Measurements from ENCODE around the gene NDUFAB1.

GRCh38 chr16:23561586-23561985 is 34.5 kb downstream of the NDUFAB1 start:
- no peak for TF ChIP-seq NFIC (IDR thresholded peaks at IDR 0.05; ENCODE audit: borderline replicate concordance)
- no peak for TF ChIP-seq CTCF (IDR thresholded peaks at IDR 0.05)
- no peak for TF ChIP-seq SMC3 (IDR thresholded peaks at IDR 0.05; ENCODE audit: low read depth, low read length)
- no peak for TF ChIP-seq ELF1 (IDR thresholded peaks at IDR 0.05)
- TF ChIP-seq EP300 (IDR thresholded peaks at IDR 0.05; ENCODE audit: borderline replicate concordance in 1 of 2, low read depth in 1 of 2, low read length in 1 of 2): no peak
